Measurements from ENCODE around the gene PRKCE.

DNA sequence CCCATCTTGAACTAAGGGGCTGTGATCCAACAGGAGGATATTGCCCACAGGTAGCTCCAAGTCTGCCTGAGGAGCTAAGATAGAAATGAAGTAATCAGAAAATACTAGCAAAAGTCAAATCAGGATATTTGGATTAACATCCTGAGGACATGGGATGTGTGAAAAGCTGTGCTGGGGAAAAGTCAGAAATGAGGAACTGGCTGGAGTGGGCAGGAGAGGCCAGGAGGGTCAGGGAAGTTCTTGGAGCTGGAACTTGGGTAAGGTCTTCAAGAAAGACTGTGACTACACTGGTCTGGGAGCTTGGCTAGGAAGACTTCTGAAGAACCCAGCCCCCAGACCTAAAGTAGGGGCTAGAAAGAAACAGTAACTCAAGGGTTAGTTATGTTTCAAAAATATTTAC lies 250.9 kb downstream of the PRKCE start:
- TF ChIP-seq, protein P1, sequence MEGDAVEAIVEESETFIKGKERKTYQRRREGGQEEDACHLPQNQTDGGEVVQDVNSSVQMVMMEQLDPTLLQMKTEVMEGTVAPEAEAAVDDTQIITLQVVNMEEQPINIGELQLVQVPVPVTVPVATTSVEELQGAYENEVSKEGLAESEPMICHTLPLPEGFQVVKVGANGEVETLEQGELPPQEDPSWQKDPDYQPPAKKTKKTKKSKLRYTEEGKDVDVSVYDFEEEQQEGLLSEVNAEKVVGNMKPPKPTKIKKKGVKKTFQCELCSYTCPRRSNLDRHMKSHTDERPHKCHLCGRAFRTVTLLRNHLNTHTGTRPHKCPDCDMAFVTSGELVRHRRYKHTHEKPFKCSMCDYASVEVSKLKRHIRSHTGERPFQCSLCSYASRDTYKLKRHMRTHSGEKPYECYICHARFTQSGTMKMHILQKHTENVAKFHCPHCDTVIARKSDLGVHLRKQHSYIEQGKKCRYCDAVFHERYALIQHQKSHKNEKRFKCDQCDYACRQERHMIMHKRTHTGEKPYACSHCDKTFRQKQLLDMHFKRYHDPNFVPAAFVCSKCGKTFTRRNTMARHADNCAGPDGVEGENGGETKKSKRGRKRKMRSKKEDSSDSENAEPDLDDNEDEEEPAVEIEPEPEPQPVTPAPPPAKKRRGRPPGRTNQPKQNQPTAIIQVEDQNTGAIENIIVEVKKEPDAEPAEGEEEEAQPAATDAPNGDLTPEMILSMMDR (conservative IDR thresholded peaks at IDR 0.05 in 1 of 2, IDR thresholded peaks at IDR 0.05 in 1 of 2; ENCODE audit: extremely low read depth in 1 of 2, insufficient read depth in 1 of 2, low read depth in 1 of 2, low read length in 2 of 2) = no peak
- TF ChIP-seq EZH2 (IDR thresholded peaks at IDR 0.05; ENCODE audit: borderline replicate concordance, low read length) = no peak

Measured in mammary epithelial cell (primary cell).